ENCODE data around the gene TEKT5.
A peak's percentile ranks its signal among the peaks of the same experiment; 100 is the strongest.

Gene TEKT5

DNA sequence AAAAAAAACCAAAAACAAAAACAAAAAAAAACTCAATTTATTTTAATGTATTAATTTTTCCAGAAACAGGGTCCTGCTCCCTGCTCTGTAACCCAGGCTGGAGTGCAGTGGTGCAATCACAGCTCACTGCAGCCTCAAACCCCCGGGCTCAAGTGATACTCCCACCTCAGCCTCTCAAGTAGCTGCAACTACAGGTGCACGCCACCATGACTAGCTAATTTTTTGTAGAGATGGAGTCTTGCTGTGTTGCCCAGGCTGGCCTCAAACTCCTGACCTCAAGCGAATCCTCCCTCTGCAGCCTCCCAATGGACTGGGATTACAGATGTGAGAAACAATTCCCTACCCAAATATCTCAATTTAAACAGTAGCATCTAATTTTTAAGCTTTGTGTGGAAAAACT is 89.1 kb downstream of the TEKT5 start:
- Histone ChIP-seq H3K27me3 (replicated peaks; ENCODE audit: insufficient read depth, low read length) (no peaks in the 10 kb centered on the region), H2AFZ (ENCODE audit: low read length) (no peak overlapping the region), H3K4me2 (ENCODE audit: low read depth, low read length) (no peak overlapping the region), H3K27ac (ENCODE audit: low read length) (no peak overlapping the region), H4K20me1 (ENCODE audit: insufficient read depth, low read length) (no peaks in the 10 kb centered on the region), H3K36me3 (replicated peaks; ENCODE audit: insufficient read depth, low read length) (no peaks in the 10 kb centered on the region), H3K79me2 (ENCODE audit: low read length) (no peaks in the 10 kb centered on the region), H3K9ac (ENCODE audit: low read length) (no peak overlapping the region), H3F3A (ENCODE audit: insufficient read depth, low read length) (no peaks in the 10 kb centered on the region), H3K4me3 (ENCODE audit: low read length) (no peak overlapping the region), H3K9me3 (replicated peaks; ENCODE audit: insufficient read depth, low read length) (no peaks in the 10 kb centered on the region), H3K9me2 (replicated peaks; ENCODE audit: insufficient read depth, low read length) (no peaks in the 10 kb centered on the region), H3K4me1 (ENCODE audit: low read length) (peaks cover 9% of the 10 kb centered on the region)
- DNase-seq, result no peak
- TF ChIP-seq, protein P1, sequence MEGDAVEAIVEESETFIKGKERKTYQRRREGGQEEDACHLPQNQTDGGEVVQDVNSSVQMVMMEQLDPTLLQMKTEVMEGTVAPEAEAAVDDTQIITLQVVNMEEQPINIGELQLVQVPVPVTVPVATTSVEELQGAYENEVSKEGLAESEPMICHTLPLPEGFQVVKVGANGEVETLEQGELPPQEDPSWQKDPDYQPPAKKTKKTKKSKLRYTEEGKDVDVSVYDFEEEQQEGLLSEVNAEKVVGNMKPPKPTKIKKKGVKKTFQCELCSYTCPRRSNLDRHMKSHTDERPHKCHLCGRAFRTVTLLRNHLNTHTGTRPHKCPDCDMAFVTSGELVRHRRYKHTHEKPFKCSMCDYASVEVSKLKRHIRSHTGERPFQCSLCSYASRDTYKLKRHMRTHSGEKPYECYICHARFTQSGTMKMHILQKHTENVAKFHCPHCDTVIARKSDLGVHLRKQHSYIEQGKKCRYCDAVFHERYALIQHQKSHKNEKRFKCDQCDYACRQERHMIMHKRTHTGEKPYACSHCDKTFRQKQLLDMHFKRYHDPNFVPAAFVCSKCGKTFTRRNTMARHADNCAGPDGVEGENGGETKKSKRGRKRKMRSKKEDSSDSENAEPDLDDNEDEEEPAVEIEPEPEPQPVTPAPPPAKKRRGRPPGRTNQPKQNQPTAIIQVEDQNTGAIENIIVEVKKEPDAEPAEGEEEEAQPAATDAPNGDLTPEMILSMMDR (IDR thresholded peaks at IDR 0.05; ENCODE audit: low read length), result no peak
- TF ChIP-seq EZH2 (optimal IDR thresholded peaks at IDR 0.05; ENCODE audit: low read depth, low read length) (no peak), EZH2phosphoT487 (IDR thresholded peaks at IDR 0.05; ENCODE audit: low read length) (no peak)

DNA sequence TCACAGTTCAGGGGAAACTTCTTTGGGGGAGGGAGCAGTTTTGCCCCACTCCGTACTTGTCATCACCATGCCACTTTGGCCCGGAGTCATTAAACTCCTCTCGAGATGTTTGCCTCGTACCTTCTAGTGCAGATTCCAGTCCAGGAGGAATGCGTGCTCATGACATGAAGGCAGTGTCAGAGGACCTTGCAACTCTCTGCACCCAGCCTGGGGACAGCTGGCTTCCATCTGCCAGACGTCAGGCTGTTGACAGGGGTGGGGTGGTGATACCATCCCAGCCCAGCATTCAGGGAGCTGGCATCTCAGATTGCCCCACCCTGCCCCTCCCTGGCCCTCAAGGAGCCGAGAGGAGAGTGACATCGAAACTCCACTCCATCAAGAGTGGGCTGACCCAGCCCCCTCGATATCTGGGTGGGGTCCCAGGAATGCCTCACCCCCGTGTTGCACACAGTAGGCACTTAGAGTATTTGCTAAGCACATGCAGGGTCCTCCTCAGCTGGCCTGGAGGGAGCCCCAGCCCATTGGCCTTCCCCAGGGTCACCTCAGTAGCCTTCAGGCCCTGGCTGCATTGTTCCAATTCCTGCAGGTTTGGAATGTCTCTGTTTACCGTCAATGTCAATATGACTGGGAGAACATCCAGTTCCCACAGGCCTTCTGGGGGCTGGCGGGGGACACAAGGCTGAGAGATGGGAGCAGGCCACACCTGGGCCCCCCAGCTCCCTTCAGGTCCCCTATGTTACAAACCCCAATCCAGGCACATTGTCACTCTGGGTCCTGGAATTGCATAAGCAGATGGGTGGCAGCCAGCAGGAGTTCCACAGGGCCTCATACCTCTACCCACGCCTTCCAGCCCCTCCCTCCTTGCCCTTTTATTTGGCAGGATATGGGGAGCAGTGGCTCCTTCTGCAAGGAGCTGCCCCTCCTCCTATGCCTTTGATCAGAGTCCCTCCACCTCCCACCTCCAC is 93.0 kb downstream of the TEKT5 start:
- H3K36me3 ChIP-seq (replicated peaks; ENCODE audit: insufficient read depth, low read length), result no peaks in the 10 kb centered on the region
- H3K9me2 ChIP-seq (replicated peaks; ENCODE audit: insufficient read depth, low read length), result no peaks in the 10 kb centered on the region
- no peaks in the 10 kb centered on the region for H4K20me1 ChIP-seq (ENCODE audit: insufficient read depth, low read length)
- no peak for DNase-seq
- H3K79me2 ChIP-seq (ENCODE audit: low read length), result no peaks in the 10 kb centered on the region
- no peak for TF ChIP-seq EZH2phosphoT487 (IDR thresholded peaks at IDR 0.05; ENCODE audit: low read length)
- TF ChIP-seq EZH2 (optimal IDR thresholded peaks at IDR 0.05; ENCODE audit: low read depth, low read length), result no peak
- TF ChIP-seq, protein P1 (IDR thresholded peaks at IDR 0.05; ENCODE audit: low read length), result no peak
- no peak overlapping the region for H3K27ac ChIP-seq (ENCODE audit: low read length)
- H3K9ac ChIP-seq (ENCODE audit: low read length), result no peak overlapping the region
- no peak overlapping the region for H3K4me3 ChIP-seq (ENCODE audit: low read length)
- no peaks in the 10 kb centered on the region for H3K27me3 ChIP-seq (replicated peaks; ENCODE audit: insufficient read depth, low read length)
- peaks cover 28% of the 10 kb centered on the region for H3K4me1 ChIP-seq (ENCODE audit: low read length)
- H3K9me3 ChIP-seq (replicated peaks; ENCODE audit: insufficient read depth, low read length), result no peaks in the 10 kb centered on the region
- no peak overlapping the region for H3K4me2 ChIP-seq (ENCODE audit: low read depth, low read length)
- H3F3A ChIP-seq (ENCODE audit: insufficient read depth, low read length), result no peaks in the 10 kb centered on the region
- H2AFZ ChIP-seq (ENCODE audit: low read length), result no peak overlapping the region

DNA sequence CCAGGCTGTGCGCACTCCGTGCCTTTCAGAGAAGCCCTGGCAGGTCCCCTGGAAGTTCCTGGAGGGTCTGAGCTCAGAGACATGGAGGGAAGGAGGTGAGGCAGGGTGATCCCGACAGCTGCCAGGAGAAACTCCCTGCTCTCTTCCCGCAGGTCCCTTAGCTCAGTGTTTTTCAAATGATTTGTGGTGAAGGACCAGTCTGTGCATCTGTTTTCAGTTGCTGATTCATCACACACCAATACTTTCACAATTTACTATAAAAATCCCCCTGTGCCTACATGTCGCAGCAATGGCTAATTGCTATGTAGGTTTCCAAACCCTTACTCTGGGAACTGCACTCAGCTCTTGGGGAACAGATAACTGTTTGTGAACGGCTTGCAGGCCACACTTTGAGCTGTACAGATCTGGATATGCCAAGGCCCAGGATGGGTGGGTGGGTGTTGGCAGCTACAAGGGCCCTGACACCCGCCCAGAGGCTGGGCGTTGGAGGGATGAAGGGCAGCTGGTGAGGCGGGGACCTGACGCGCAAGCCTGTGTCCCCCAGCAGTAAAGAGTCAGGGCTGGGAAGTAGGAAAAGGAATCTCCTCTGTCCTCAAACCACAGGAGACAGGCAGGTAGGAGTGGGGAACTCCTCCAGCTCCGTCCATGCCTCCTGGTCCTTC is 93.8 kb downstream of the TEKT5 start:
- H2AFZ ChIP-seq (ENCODE audit: low read length), result no peak overlapping the region; the same call in 1 of the 2 replicates
- H3K36me3 ChIP-seq (replicated peaks; ENCODE audit: insufficient read depth, low read length), result no peaks in the 10 kb centered on the region
- H3K27me3 ChIP-seq (replicated peaks; ENCODE audit: insufficient read depth, low read length), result no peaks in the 10 kb centered on the region
- no peaks in the 10 kb centered on the region for H4K20me1 ChIP-seq (ENCODE audit: insufficient read depth, low read length)
- H3K9ac ChIP-seq (ENCODE audit: low read length), result no peak overlapping the region
- peak; percentile 59 for DNase-seq
- no peaks in the 10 kb centered on the region for H3K9me3 ChIP-seq (replicated peaks; ENCODE audit: insufficient read depth, low read length)
- H3K4me3 ChIP-seq (ENCODE audit: low read length), result no peak overlapping the region
- no peaks in the 10 kb centered on the region for H3K9me2 ChIP-seq (replicated peaks; ENCODE audit: insufficient read depth, low read length)
- peak overlapping the region; percentile 46 for H3K4me2 ChIP-seq (ENCODE audit: low read depth, low read length)
- TF ChIP-seq EZH2 (optimal IDR thresholded peaks at IDR 0.05; ENCODE audit: low read depth, low read length) (no peak), EZH2phosphoT487 (IDR thresholded peaks at IDR 0.05; ENCODE audit: low read length) (no peak)
- TF ChIP-seq, protein P1 (IDR thresholded peaks at IDR 0.05; ENCODE audit: low read length), result no peak
- no peak overlapping the region for H3K27ac ChIP-seq (ENCODE audit: low read length)
- no peaks in the 10 kb centered on the region for H3K79me2 ChIP-seq (ENCODE audit: low read length)
- peaks cover 28% of the 10 kb centered on the region for H3K4me1 ChIP-seq (ENCODE audit: low read length)
- no peaks in the 10 kb centered on the region for H3F3A ChIP-seq (ENCODE audit: insufficient read depth, low read length)
